ENCODE data around the gene CCND3.
A peak's percentile ranks its signal among the peaks of the same experiment; 100 is the strongest.

The CCND3 gene

DNA sequence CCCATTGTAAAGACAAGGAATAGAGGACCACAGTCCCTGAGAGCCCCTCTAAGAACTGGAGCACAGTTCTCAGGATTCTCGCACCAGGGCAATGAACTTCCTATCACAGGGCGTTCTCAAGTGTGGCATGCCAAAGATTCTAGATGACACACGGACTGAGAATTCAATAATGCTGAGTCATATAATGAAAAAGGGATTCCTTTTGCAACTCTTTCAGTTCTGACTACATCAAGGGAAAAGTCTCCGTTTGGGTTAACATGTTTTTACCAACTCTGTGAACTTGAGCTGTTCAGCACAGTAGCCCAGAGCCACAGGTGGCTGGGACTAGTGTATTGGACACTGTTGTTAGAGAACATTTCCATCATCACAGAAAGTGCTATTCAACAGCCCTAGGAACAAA, 24.1 kb downstream of the CCND3 start:
- peak; percentile 15 for DNase-seq

DNA sequence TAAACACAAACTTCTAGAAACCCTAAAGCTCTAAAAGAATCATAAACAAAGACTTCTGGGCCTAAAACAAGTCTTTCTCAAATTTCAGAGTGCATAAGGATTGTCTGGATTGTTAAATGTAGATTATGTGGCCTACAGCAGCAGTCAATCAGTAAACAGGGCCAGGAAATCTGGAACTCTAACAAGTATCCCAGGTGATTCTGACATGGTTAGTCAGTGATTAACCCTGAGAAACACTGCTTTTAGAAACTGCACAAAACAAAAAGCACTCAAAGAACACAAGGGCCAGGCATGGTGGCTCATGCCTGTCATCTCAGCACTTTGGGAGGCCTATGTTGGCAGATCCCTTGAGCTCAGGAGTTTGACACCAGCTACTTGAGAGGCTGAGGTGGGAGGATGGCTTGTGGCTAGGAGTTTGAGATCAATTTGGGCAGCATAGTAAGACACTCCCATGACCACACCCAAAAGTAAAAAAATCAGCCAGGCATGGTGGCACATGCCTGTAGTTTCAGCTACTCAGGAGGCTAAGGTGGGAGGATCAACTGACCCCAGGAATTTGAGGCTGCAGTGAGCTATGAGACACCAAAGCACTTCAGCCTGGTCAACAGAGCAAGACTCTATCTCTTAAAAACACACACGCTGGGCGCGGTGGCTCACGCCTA, 26.6 kb downstream of the CCND3 start:
- no peak for DNase-seq

DNA sequence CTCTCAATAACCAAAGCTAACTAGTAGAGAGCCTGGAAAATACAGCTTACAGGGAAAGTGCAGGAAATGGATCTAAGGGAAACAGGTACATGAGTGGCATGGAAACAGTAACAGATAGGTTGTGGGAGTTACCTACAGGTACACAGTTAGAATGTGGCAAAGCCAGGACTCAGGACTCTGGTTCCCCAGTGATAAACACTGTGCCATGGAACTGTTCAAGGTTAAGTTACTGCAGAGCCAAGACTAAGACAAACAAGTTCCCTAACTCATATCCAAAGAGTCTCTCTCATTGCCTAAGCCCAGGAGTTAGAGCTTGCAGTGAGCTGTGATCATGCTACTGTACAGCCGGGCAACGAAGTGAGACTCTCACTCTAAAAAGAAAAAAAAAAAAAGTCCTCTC, 27.3 kb downstream of the CCND3 start:
- DNase-seq = no peak

DNA sequence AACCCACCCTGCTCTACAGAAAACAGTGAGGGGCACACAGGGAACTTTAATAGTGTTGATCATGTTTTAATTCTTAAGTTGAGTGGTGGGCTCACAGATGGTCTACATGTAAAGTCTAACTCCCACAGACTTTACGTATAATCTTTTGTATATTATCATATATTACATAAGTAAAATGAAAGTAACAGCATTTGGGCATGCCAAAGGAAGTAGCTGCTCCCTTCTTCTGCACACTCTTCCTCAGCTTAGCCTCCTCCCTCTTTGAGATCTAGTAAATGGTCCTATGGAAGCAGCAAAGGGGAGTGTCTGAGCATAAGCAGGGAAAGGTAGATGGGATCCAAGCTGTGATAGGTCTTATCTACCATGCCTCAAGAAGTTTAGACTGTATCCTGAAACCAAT, 31.9 kb downstream of the CCND3 start:
- DNase-seq = no peak

- DNase-seq = peak; percentile 64
Measured at GRCh38 chr6:41901882-41902519, 39.6 kb downstream of the CCND3 start.

DNA sequence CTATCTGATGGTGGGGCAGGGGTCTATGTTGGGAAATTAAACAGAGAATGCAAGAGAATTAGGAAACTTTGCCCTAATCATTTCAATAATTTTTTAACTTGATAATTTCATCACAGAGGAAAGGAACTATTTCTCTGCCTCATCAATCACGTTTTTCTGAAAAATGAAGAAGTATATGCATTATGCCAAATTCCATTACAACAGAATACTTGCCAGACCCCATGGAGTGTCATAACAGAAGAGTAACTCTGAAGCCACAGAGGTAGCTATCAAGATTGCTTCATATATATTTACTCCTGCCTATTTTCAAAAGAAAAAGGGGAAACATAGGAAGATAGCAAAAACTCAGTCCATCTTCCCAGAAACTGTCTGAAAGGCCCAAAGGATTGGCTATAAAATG, 40.7 kb downstream of the CCND3 start:
- DNase-seq = no peak

GRCh38 chr6:41896281-41896680, 45.3 kb downstream of the CCND3 start:
- DNase-seq = no peak

- DNase-seq = peak; percentile 92
Measured at GRCh38 chr6:41895300-41896233, 46.0 kb downstream of the CCND3 start, which contains the start of gene USP49. TSS of gene USP49 (minus strand) at chr6:41895375. CDS start at chr6:41806983, 88,392 bp downstream.

GRCh38 chr6:41894366-41895299, 47.0 kb downstream of the CCND3 start:
- peak; percentile 10 for DNase-seq

DNA sequence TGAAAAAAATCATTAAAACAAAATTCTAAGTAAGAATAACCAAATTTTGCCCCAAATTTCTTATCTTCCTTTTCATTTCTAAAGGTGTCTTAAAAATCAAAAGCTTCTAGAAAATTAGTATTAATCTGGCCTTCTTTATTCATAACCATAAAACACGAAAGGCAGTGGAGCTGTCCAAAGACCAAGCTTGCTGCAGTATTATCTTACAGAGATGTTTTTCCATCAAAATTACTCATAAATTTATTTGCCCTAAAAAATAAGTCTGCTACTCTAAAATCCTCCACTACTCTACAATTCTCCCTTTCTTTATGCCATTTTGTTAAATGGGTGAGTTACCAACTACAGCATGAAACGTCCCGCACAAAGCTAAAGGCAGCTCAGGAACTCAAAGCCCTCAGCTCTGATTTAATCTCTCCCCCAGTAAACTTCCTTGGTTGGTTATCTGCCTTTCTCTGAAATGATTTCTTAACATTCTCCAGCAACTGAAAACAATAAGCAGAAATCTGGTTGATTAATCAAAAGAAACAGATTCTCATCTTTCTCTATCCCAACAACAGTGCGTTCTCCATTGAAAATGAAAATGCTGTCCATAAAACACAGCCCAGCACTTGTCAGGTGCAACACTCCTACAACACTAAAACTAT, 48.6 kb downstream of the CCND3 start:
- DNase-seq = no peak

GRCh38 chr6:41887331-41887751, 54.3 kb downstream of the CCND3 start:
- no peak for DNase-seq

GRCh38 chr6:41885930-41886329, 55.7 kb downstream of the CCND3 start:
- DNase-seq = no peak

- no peak for DNase-seq
Measured at GRCh38 chr6:41884957-41885356, 56.7 kb downstream of the CCND3 start.
